GM12878 (cell line): ENCODE results near the gene MTMR3. TPM values are rescaled to one million over a fixed set of nuclear protein-coding genes. Genes with fewer than 3 reads are reported as not detected.

ENCODE experiments used
- ATAC-seq: fragments of 200-7000 bp; cut with Tn5 transposase; 3 replicates; pipeline ENCODE4 v1.9.1; 2020; ENCODE audit warnings: mild to moderate bottlenecking, moderate library complexity
- BruUV-seq: library from RNA; stranded (reverse); fragments of 400-500 nt; replicated peaks from 2 replicates; lab custom pipeline; 2021; lab: Mats Ljungman, UMichigan
- CTCF ChIA-PET: fragments of 300-600 bp; sonication (Branson Sonifier 250); formaldehyde crosslinking; extraction: SDS; loops from one replicate; lab custom pipeline; 2021; ENCODE audit warnings: inconsistent platforms; lab: Yijun Ruan, JAX
- POLR2A ChIA-PET: fragments of 350-600 bp; formaldehyde crosslinking; extraction: SDS; loops from one replicate; lab custom pipeline; 2021; ENCODE audit warnings: inconsistent platforms; lab: Charles Lee
- RAD21 ChIA-PET: fragments of 300-600 bp; sonication (Branson Sonifier 250); formaldehyde crosslinking; loops from one replicate; lab custom pipeline; 2023; ENCODE audit warnings: antibody characterized with exemption; ENCODE audit not compliant: unreplicated experiment; lab: Charles Lee
- SMC1A ChIA-PET: fragments of 300-600 bp; sonication (Branson Sonifier 250); formaldehyde crosslinking; loops from one replicate; lab custom pipeline; 2023; ENCODE audit not compliant: unreplicated experiment, uncharacterized antibody; lab: Charles Lee
- DNase-seq: peaks from one replicate; pipeline ENCODE4 v3.0.0-alpha.2; 2011; ENCODE audit warnings: low read depth, low spot score
- FAIRE-seq: peaks from 3 replicates; lab custom pipeline; 2011; peaks lifted over from hg19 to GRCh38; lab: Jason Lieb, UNC
- H2AFZ ChIP-seq: 2 replicates; pipeline ENCODE4 v1.6.0; 2011; ENCODE audit warnings: low read depth, low read length, control low read depth; ENCODE audit not compliant: control insufficient read depth
- H3K27ac ChIP-seq: 2 replicates; pipeline ENCODE4 v1.5.1; 2011; ENCODE audit warnings: control low read depth; ENCODE audit not compliant: control insufficient read depth, insufficient read depth
- H3K27me3 ChIP-seq, 2 experiments: replicated peaks in 1 of 2; 2 replicates each; pipeline versions ENCODE4 v1.6.0 to v1.6.1; 2011; ENCODE audit warnings: low read length in 1 of 2; ENCODE audit not compliant: control insufficient read depth in 2 of 2, insufficient read depth in 2 of 2
- H3K36me3 ChIP-seq, 2 experiments: 2 replicates each; pipeline ENCODE4 v1.5.1; 2011; ENCODE audit warnings: low read length in 1 of 2; ENCODE audit not compliant: control insufficient read depth in 2 of 2, insufficient read depth in 2 of 2
- H3K4me1 ChIP-seq: 2 replicates; pipeline ENCODE4 v1.6.1; 2011; ENCODE audit warnings: mild to moderate bottlenecking, low read length, moderate library complexity, mixed read lengths; ENCODE audit not compliant: control insufficient read depth, insufficient read depth
- H3K4me2 ChIP-seq: 2 replicates; pipeline ENCODE4 v1.6.0; 2011; ENCODE audit warnings: control low read depth; ENCODE audit not compliant: control insufficient read depth, insufficient read depth
- H3K4me3 ChIP-seq: fragments of 200-600 bp; sonication (generic); 2 replicates; pipeline ENCODE4 v1.5.1; 2016
- H3K79me2 ChIP-seq: 2 replicates; pipeline ENCODE4 v1.6.0; 2011; ENCODE audit warnings: low read length; ENCODE audit not compliant: control insufficient read depth, insufficient read depth
- H3K9ac ChIP-seq: 2 replicates; pipeline ENCODE4 v1.8.0; 2011; ENCODE audit warnings: low read length, control low read depth, mixed read lengths; ENCODE audit not compliant: control insufficient read depth, insufficient read depth
- H3K9me3 ChIP-seq: replicated peaks from 3 replicates; pipeline ENCODE4 v1.5.1; 2011; ENCODE audit warnings: mild to moderate bottlenecking, low read length; ENCODE audit not compliant: control insufficient read depth, insufficient read depth
- H4K20me1 ChIP-seq: 2 replicates; pipeline ENCODE4 v1.6.0; 2011; ENCODE audit not compliant: control insufficient read depth, insufficient read depth
- BACH1 ChIP-seq: fragments of 450-650 bp; IDR thresholded peaks from 2 replicates; pipeline ENCODE4 v1.6.1; 2017; ENCODE audit warnings: mild to moderate bottlenecking, borderline replicate concordance
- CREB1 ChIP-seq: IDR thresholded peaks from 2 replicates; pipeline ENCODE4 v1.6.1; 2012; ENCODE audit warnings: low read depth, mild to moderate bottlenecking, inconsistent platforms
- E2F8 ChIP-seq: fragments of 450-650 bp; IDR thresholded peaks from 2 replicates; pipeline ENCODE4 v1.6.1; 2018; ENCODE audit warnings: mild to moderate bottlenecking, low read depth, moderate library complexity; ENCODE audit not compliant: partially characterized antibody
- MEF2B ChIP-seq: fragments of 450-650 bp; IDR thresholded peaks from 2 replicates; pipeline ENCODE4 v1.6.1; 2018; ENCODE audit warnings: mild to moderate bottlenecking, moderate library complexity; ENCODE audit not compliant: partially characterized antibody, poor library complexity, severe bottlenecking
- PAX8 ChIP-seq: fragments of 450-650 bp; IDR thresholded peaks from 2 replicates; pipeline ENCODE4 v1.6.1; 2017; ENCODE audit warnings: mild to moderate bottlenecking, moderate library complexity
- RELA ChIP-seq: fragments of 450-650 bp; IDR thresholded peaks from 2 replicates; pipeline ENCODE4 v1.8.0; 2014; ENCODE audit warnings: borderline replicate concordance; ENCODE audit not compliant: partially characterized antibody
- ZNF24 ChIP-seq: fragments of 450-650 bp; IDR thresholded peaks from 2 replicates; pipeline ENCODE4 v1.6.1; 2017; ENCODE audit warnings: antibody characterized with exemption, mild to moderate bottlenecking
- ZNF592 ChIP-seq: fragments of 450-650 bp; IDR thresholded peaks from 2 replicates; pipeline ENCODE4 v1.6.1; 2017; ENCODE audit warnings: mild to moderate bottlenecking, moderate library complexity
- ZNF687 ChIP-seq: fragments of 450-650 bp; IDR thresholded peaks from 2 replicates; pipeline ENCODE4 v1.6.1; 2017; ENCODE audit warnings: mild to moderate bottlenecking, moderate library complexity
- WGBS: methylation state at CpG from one replicate; pipeline ENCODE4 v1.1.6; 2016; ENCODE audit warnings: low lambda C conversion rate; ENCODE audit not compliant: insufficient replicate concordance, insufficient coverage; ENCODE audit errors: missing lambda C conversion rate; 5-methylcytosine and 5-hydroxymethylcytosine counted together
- in situ Hi-C: fragments of 300-500 bp; cut with MboI; formaldehyde crosslinking; loops from 9 replicates; pipeline ENCODE4 v1.14.3; 2018; ENCODE audit warnings: mixed read lengths
- intact Hi-C: fragments of 100-400 bp; cut with micrococcal nuclease; formaldehyde crosslinking; loops from one replicate; pipeline ENCODE4 v1.14.2; 2022; ENCODE audit not compliant: unreplicated experiment
- polyA plus RNA-seq, 11 experiments: library from polyadenylated mRNA; depleted of rRNA in 4 of 11; unstranded in 6 of 11; stranded (reverse) in 5 of 11; fragments of >200 nt; fragmentation: Nextera tagmentation in 4 of 11; fragmentation: Illumina TruSeq in 1 of 11; extraction: Ambion mirVana in 4 of 11; extraction: Trizol in 1 of 11; gene quantifications; 1 replicate in 1 of 11; 2 replicates in 10 of 11; pipeline versions ENCODE4 v1.2.1 to v1.2.3, GENCODE V29; 2011 to 2016; ENCODE audit warnings: inconsistent platforms in 2 of 11, missing spikeins in 2 of 11, low read depth in 1 of 11
- total RNA-seq, 4 experiments: library from RNA; depleted of rRNA in 3 of 4; stranded (reverse); fragments of >200 nt in 3 of 4; fragmentation: Illumina TruSeq in 1 of 4; extraction: Trizol in 1 of 4; gene quantifications; 2 replicates each; pipeline versions ENCODE4 v1.2.1 to v1.2.3, GENCODE V29; 2013 to 2021

The MTMR3 gene
- total and polyA plus RNA-seq, 10 of the 15 experiments (the other 5 are each of a cell fraction or from before 2014, with no cell fraction given): 1.4 to 23.7 (median 10.6) TPM

- TF ChIP-seq MEF2B (no peak), E2F8 (no peak), RELA (no peak)
These were observed 160.2 kb downstream of the MTMR3 start (continued) for GRCh38 chr22:30043161-30043560.

DNA sequence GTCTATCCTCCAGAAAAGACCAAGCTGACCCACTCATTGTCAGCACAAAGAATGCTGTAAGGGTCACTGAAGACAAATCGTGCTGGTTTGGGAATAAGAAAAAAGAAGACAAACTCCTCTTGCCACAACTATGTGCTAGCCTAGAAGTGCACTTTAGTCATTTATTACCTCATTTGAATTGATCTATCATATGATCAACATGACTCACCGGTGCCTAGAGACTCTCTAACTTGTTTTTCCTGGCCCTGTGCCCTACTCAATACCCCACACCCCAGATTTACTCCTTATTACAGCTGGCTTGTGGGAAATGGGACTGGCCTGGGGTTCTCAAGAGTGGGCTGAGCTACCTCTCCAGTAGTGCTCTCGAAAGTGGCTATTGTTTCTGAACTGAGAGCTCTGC, 161.4 kb downstream of the MTMR3 start:
- no peaks in the 10 kb centered on the region for H4K20me1 ChIP-seq
- WGBS: 51% methylated on average over 3 of the region's 3 CpGs
- H3K36me3 ChIP-seq: no peaks in the 10 kb centered on the region
- no peaks in the 10 kb centered on the region for H3K9me3 ChIP-seq
- no peaks in the 10 kb centered on the region for H3K4me1 ChIP-seq
- no peak overlapping the region for H3K4me2 ChIP-seq
- no peak overlapping the region for H3K27ac ChIP-seq
- ATAC-seq (no peak), DNase-seq (no peak), FAIRE-seq (no peak)
- H3K4me3 ChIP-seq: no peak overlapping the region
- intact Hi-C loops (no loop called here), in situ Hi-C loops (no loop called here)
- no TSS peak for BruUV-seq
- H3K27me3 ChIP-seq: no peaks in the 10 kb centered on the region
- no peak overlapping the region for H2AFZ ChIP-seq
- ChIA-PET POLR2A (no interaction called here), CTCF (no interaction called here), SMC1A (no interaction called here), RAD21 (no interaction called here)
- H3K79me2 ChIP-seq: no peaks in the 10 kb centered on the region
- no peak overlapping the region for H3K9ac ChIP-seq
- TF ChIP-seq ZNF592 (no peak), ZNF24 (no peak), ZNF687 (no peak), PAX8 (no peak), CREB1 (no peak), BACH1 (no peak)
